GM12865 (cell line): ENCODE results near the gene MAGI3.

ENCODE experiments used
- DNase-seq: peaks from one replicate; pipeline ENCODE4 v3.0.0; 2010; ENCODE audit warnings: low read depth
- H3K4me3 ChIP-seq: 2 replicates; pipeline ENCODE4 v1.5.1; 2011; ENCODE audit warnings: mild to moderate bottlenecking, low read depth, low read length, control low read depth
- TF ChIP-seq, protein P1 (sequence below): IDR thresholded peaks from 2 replicates; pipeline ENCODE4 v1.5.1; 2011; ENCODE audit warnings: low read length, control low read depth, low read depth, inconsistent platforms; ENCODE audit not compliant: insufficient read depth; ENCODE audit errors: missing control alignments

Gene MAGI3

DNA sequence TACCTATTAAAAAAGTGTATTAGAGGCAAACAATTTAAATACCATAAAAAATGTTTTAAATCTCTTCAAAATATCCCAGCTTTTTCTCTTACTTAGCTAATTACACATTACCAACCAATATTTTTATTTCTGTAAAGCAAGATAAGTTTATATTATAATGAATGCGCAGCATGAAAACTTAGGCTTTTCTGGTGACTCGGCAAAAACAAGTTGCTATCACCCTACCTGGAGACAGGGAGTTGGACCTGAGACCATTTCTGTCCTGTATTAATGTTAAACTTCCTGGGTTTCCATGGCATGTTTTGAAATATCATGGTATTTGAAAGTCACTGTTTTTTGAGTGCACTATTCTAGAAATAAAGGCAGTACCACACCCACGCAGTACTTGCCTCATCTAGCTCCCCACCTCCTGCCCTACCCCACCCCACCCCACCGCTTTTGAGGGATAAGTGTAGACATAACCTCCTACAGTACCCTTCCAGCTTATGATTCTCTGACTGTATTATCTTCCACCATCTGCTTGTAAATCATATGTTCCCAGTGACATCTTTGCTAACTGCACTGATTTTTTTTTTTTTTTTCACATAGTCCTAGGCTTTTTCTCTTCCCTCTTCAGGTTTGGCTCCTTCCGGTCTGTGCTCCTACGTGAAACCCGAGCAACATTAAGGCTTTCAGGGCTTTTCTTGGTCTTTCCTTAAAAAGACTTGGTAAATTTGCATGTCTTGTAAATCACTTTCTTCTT is 291.5 kb downstream of the MAGI3 start:
- TF ChIP-seq, protein P1, sequence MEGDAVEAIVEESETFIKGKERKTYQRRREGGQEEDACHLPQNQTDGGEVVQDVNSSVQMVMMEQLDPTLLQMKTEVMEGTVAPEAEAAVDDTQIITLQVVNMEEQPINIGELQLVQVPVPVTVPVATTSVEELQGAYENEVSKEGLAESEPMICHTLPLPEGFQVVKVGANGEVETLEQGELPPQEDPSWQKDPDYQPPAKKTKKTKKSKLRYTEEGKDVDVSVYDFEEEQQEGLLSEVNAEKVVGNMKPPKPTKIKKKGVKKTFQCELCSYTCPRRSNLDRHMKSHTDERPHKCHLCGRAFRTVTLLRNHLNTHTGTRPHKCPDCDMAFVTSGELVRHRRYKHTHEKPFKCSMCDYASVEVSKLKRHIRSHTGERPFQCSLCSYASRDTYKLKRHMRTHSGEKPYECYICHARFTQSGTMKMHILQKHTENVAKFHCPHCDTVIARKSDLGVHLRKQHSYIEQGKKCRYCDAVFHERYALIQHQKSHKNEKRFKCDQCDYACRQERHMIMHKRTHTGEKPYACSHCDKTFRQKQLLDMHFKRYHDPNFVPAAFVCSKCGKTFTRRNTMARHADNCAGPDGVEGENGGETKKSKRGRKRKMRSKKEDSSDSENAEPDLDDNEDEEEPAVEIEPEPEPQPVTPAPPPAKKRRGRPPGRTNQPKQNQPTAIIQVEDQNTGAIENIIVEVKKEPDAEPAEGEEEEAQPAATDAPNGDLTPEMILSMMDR = no peak
- H3K4me3 ChIP-seq = no peak overlapping the region
- no peak for DNase-seq

DNA sequence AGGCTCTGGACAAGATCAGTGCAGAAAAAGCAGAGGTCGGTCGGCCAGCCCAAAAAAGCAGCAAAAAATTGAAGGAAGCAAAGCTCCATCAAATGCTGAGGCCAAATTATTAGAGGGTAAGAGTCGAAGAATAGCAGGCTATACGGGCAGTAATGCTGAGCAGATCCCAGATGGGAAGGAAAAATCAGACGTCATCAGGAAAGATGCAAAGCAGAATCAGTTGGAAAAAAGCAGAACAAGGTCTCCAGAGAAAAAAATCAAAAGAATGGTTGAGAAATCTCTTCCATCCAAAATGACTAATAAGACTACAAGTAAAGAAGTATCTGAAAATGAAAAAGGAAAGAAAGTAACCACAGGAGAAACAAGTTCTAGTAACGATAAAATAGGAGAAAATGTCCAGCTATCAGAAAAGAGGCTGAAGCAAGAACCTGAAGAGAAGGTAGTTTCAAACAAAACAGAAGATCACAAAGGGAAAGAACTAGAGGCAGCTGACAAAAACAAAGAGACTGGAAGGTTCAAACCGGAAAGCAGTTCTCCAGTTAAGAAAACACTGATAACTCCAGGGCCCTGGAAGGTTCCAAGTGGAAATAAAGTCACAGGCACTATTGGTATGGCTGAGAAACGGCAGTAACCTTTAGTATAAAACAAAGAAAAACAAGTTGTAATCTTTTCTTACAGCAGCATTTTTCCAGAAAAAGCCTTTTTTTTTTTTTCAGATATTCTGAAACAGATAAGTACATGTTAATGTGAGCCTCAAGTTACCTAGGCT is 293.3 kb downstream of the MAGI3 start:
- H3K4me3 ChIP-seq = no peak overlapping the region
- DNase-seq = no peak
- TF ChIP-seq, protein P1 = no peak

- H3K4me3 ChIP-seq = no peak overlapping the region
- no peak for DNase-seq
- TF ChIP-seq, protein P1 = no peak
Measured at GRCh38 chr1:113684153-113684541, 293.8 kb downstream of the MAGI3 start.

- DNase-seq = no peak
- TF ChIP-seq, protein P1 = no peak
- no peak overlapping the region for H3K4me3 ChIP-seq
Measured at GRCh38 chr1:113686891-113687618, 296.7 kb downstream of the MAGI3 start.

DNA sequence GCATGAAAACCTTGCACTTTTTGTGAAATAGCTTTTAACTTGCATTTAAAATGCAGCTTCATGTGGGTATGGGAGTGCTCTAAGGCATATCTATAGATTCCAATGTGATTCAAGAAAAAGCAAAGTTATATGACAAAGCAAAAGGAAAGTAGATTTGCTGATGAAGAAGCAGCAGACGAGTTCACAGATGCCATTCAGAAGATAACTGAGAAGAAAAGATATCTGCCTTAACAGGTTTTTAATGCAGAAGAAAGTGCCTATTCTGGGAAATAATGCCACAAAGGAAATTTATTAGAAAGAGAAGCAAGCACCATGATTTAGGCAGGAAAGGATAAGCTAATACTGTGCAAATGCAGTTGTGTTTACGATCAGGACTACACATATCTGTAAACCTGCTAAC is 300.9 kb downstream of the MAGI3 start:
- no peak for DNase-seq
- TF ChIP-seq, protein P1 = no peak

GRCh38 chr1:113692342-113692741 is 302.0 kb downstream of the MAGI3 start:
- no peak for DNase-seq
- H3K4me3 ChIP-seq = no peak overlapping the region
- TF ChIP-seq, protein P1 = no peak

More for the DNA sequence above, 300.9 kb downstream of the MAGI3 start:
- H3K4me3 ChIP-seq = no peak overlapping the region
